Endodermal cell (in vitro differentiated cells): ENCODE measurements around the gene DIP2B. TPM values are rescaled to one million over a fixed set of nuclear protein-coding genes. Genes with fewer than 3 reads are reported as not detected.

ENCODE experiments used
- DNase-seq: peaks from one replicate; pipeline ENCODE4 v3.0.0-alpha.2; 2017
- H3K27ac ChIP-seq: 2 replicates; pipeline ENCODE4 v1.5.1; 2013; ENCODE audit warnings: mild to moderate bottlenecking, low read depth, low read length, moderate library complexity
- H3K27me3 ChIP-seq: 2 replicates; pipeline ENCODE4 v1.6.1; 2013; ENCODE audit warnings: mild to moderate bottlenecking, low read length, moderate library complexity; ENCODE audit not compliant: insufficient read depth, control insufficient read depth, poor library complexity, severe bottlenecking
- H3K36me3 ChIP-seq: 2 replicates; pipeline ENCODE4 v1.7.0; 2013; ENCODE audit warnings: mild to moderate bottlenecking, low read length, moderate library complexity; ENCODE audit not compliant: control insufficient read depth, insufficient read depth
- H3K4me1 ChIP-seq: one replicate; pipeline ENCODE4 v1.7.0; 2013; ENCODE audit warnings: low read length; ENCODE audit not compliant: control insufficient read depth, insufficient read depth
- H3K4me3 ChIP-seq: 2 replicates; pipeline ENCODE4 v1.5.1; 2013; ENCODE audit warnings: mild to moderate bottlenecking, low read length, moderate library complexity
- H3K9ac ChIP-seq: 2 replicates; pipeline ENCODE4 v1.6.1; 2013; ENCODE audit warnings: mild to moderate bottlenecking, low read length, moderate library complexity; ENCODE audit not compliant: poor library complexity, severe bottlenecking; ENCODE audit errors: extremely low read depth
- H3K9me3 ChIP-seq: 2 replicates; pipeline ENCODE4 v1.6.1; 2013; ENCODE audit warnings: mild to moderate bottlenecking, low read length, moderate library complexity; ENCODE audit not compliant: control insufficient read depth
- H3K27ac Mint-ChIP-seq: 2 replicates; pipeline ENCODE4 v1.8.0; 2020; ENCODE audit warnings: mixed read lengths
- H3K27me3 Mint-ChIP-seq: 2 replicates; pipeline ENCODE4 v1.8.0; 2021; ENCODE audit warnings: mild to moderate bottlenecking, mixed read lengths; ENCODE audit not compliant: insufficient read depth
- H3K36me3 Mint-ChIP-seq: 2 replicates; pipeline ENCODE4 v1.8.0; 2020; ENCODE audit warnings: low read depth, mixed read lengths
- H3K4me1 Mint-ChIP-seq: 2 replicates; pipeline ENCODE4 v1.8.0; 2020; ENCODE audit warnings: mixed read lengths
- H3K4me3 Mint-ChIP-seq: 2 replicates; pipeline ENCODE4 v1.8.0; 2020; ENCODE audit warnings: mild to moderate bottlenecking, moderate library complexity, mixed read lengths
- H3K9me3 Mint-ChIP-seq: 2 replicates; pipeline ENCODE4 v1.8.0; 2020; ENCODE audit warnings: mild to moderate bottlenecking, mixed read lengths
- WGBS, 2 experiments: methylation state at CpG; one replicate each; pipeline versions ENCODE4 v1.1.5 to v1.1.7; 2013; ENCODE audit warnings: missing lambda C conversion rate in 2 of 2, mixed read lengths in 1 of 2; ENCODE audit not compliant: insufficient coverage in 1 of 2, insufficient read length in 1 of 2; 5-methylcytosine and 5-hydroxymethylcytosine counted together
- total RNA-seq, 2 donors: library from RNA; stranded (reverse); fragmentation: NEBNext Ultra II Directional in 1 of 2; extraction: Animal tissue kit (Norgen Biotek cat#: 25700) in 1 of 2; gene quantifications; 2 replicates in 1 of 2; 3 replicates in 1 of 2; pipeline ENCODE4 v1.2.1, GENCODE V29; 2021
- TF ChIP-seq, protein P1 (sequence below): fragments of 200-600 bp; sonication (generic); conservative IDR thresholded peaks from 2 replicates; pipeline ENCODE4 v1.5.0; 2021; ENCODE audit warnings: antibody characterized with exemption, mild to moderate bottlenecking

The DIP2B gene
- total RNA-seq, 2 donors from 2014 or later, result 20.6 to 21.3 TPM

DNA sequence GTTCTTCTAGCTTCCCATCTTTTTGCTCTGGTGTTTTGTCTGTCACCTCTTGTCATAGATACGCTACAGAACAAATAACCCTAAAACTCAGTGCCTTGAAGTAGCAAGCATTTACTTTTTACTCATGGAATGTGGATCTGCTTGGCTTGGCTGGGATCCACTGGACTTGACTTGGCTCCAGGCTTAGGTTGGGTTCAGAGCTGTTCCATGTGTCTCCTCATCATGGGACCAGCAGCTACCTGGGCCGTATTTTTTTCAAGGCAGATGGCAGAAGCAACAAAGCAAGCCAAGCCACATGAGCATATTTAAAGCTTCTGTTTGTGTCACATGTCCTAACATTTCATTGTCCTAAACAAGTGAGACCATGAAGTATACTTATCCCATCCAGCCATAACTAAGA is 210.4 kb downstream of the DIP2B start:
- 82 to 100% methylated on average over 1 to 2 of the region's 2 CpGs for WGBS, 2 experiments
- no peak for DNase-seq
- Histone ChIP-seq H3K9ac (no peak overlapping the region), H3K4me3 (no peak overlapping the region), H3K36me3 (peaks cover 51% of the 10 kb centered on the region), H3K27me3 (no peaks in the 10 kb centered on the region), H3K9me3 (no peaks in the 10 kb centered on the region), H3K4me1 (no peaks in the 10 kb centered on the region), H3K27ac (no peak overlapping the region)
- H3K27ac Mint-ChIP-seq, result no peak overlapping the region
- H3K4me3 Mint-ChIP-seq, result no peak overlapping the region
- peaks cover 59% of the 10 kb centered on the region for H3K36me3 Mint-ChIP-seq
- H3K27me3 Mint-ChIP-seq, result no peaks in the 10 kb centered on the region
- H3K4me1 Mint-ChIP-seq, result no peaks in the 10 kb centered on the region
- H3K9me3 Mint-ChIP-seq, result no peaks in the 10 kb centered on the region
- TF ChIP-seq, protein P1, sequence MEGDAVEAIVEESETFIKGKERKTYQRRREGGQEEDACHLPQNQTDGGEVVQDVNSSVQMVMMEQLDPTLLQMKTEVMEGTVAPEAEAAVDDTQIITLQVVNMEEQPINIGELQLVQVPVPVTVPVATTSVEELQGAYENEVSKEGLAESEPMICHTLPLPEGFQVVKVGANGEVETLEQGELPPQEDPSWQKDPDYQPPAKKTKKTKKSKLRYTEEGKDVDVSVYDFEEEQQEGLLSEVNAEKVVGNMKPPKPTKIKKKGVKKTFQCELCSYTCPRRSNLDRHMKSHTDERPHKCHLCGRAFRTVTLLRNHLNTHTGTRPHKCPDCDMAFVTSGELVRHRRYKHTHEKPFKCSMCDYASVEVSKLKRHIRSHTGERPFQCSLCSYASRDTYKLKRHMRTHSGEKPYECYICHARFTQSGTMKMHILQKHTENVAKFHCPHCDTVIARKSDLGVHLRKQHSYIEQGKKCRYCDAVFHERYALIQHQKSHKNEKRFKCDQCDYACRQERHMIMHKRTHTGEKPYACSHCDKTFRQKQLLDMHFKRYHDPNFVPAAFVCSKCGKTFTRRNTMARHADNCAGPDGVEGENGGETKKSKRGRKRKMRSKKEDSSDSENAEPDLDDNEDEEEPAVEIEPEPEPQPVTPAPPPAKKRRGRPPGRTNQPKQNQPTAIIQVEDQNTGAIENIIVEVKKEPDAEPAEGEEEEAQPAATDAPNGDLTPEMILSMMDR, result no peak

DNA sequence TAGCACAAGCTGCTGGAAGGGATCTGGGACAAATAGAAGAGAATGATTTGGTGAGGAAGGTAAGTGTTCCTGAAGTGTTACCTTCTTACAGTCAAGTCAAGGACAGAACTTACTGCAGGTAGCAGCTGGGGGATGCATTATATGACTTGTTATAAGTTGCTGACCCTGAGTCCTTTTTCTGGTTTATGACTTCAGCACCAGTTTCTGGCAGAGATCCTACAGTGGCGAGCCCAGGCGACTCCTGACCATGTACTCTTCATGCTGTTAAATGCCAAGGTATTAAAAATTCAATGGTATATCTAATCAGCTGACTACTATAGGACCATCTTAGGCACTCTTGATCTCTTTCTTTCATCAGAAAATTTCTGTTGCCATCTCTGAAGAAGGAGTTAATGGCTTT is 214.0 kb downstream of the DIP2B start:
- H3K4me1 Mint-ChIP-seq, result no peaks in the 10 kb centered on the region
- 88 to 89% methylated on average over 2 of the region's 2 CpGs for WGBS, 2 experiments

DNA sequence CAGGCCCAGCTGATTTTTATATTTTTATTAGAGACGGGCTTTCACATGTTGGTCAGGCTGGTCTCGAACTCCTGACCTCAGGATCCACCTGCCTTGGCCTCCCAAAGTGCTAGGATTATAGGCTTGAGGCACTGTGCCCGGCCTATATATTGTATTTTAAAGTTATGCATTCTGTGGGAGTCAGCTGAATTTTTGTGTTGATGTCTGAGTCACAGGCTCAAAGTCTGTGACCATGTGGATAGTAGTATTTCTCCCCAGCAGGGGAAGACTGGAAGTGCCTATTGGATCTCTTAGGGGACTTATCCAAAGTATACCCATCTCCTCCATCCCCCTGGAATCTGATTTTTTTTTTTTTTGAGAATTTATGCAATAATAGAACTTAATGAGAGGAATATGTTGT is 215.3 kb downstream of the DIP2B start:
- Mint-ChIP-seq H3K4me1 (no peaks in the 10 kb centered on the region), H3K4me3 (no peak overlapping the region), H3K36me3 (peaks cover 76% of the 10 kb centered on the region), H3K27me3 (no peaks in the 10 kb centered on the region), H3K27ac (no peak overlapping the region), H3K9me3 (no peaks in the 10 kb centered on the region)
- Histone ChIP-seq H3K9me3 (no peaks in the 10 kb centered on the region), H3K4me3 (no peak overlapping the region), H3K27ac (no peak overlapping the region), H3K36me3 (peaks cover 61% of the 10 kb centered on the region), H3K4me1 (no peaks in the 10 kb centered on the region), H3K9ac (no peak overlapping the region), H3K27me3 (no peaks in the 10 kb centered on the region)
- TF ChIP-seq, protein P1, result no peak
- WGBS, 2 experiments, result 89 to 97% methylated on average over 3 of the region's 3 CpGs
- no peak for DNase-seq

More for the DNA sequence above, 214.0 kb downstream of the DIP2B start:
- H3K27ac Mint-ChIP-seq, result no peak overlapping the region
- no peak overlapping the region for H3K9ac ChIP-seq
- no peak for DNase-seq
- no peaks in the 10 kb centered on the region for H3K27me3 ChIP-seq
- no peak overlapping the region for H3K27ac ChIP-seq
- H3K36me3 ChIP-seq, result peaks cover 60% of the 10 kb centered on the region
- H3K9me3 Mint-ChIP-seq, result no peaks in the 10 kb centered on the region
- no peaks in the 10 kb centered on the region for H3K27me3 Mint-ChIP-seq
- no peak overlapping the region for H3K4me3 Mint-ChIP-seq
- H3K4me1 ChIP-seq, result no peaks in the 10 kb centered on the region
- TF ChIP-seq, protein P1, result no peak
- H3K9me3 ChIP-seq, result no peaks in the 10 kb centered on the region
- H3K4me3 ChIP-seq, result no peak overlapping the region
- H3K36me3 Mint-ChIP-seq, result peaks cover 74% of the 10 kb centered on the region
